Right kidney (tissue), 1 donor: ENCODE measurements around the gene PARD3B.

ENCODE experiments used
- DNase-seq: peaks from one replicate; pipeline ENCODE4 v3.0.0-alpha.2; 2016

The PARD3B gene

GRCh38 chr2:204695506-204695905 is 150.2 kb downstream of the PARD3B start:
- DNase-seq, result no peak

GRCh38 chr2:204696124-204696523 is 150.8 kb downstream of the PARD3B start:
- no peak for DNase-seq

GRCh38 chr2:204705243-204705932 is 160.1 kb downstream of the PARD3B start:
- no peak for DNase-seq

GRCh38 chr2:204706939-204707338 is 161.7 kb downstream of the PARD3B start:
- peak; percentile 15 for DNase-seq

GRCh38 chr2:204713211-204713610 is 167.9 kb downstream of the PARD3B start:
- DNase-seq, result no peak

- no peak for DNase-seq
Observed at GRCh38 chr2:204715361-204715760, 170.1 kb downstream of the PARD3B start.

- DNase-seq, result no peak
Observed at GRCh38 chr2:204717591-204717990, 172.3 kb downstream of the PARD3B start.

- no peak for DNase-seq
Observed at GRCh38 chr2:204718607-204719006, 173.3 kb downstream of the PARD3B start.

- no peak for DNase-seq
Observed at GRCh38 chr2:204720874-204721273, 175.6 kb downstream of the PARD3B start.

- no peak for DNase-seq
Observed at GRCh38 chr2:204722207-204722606, 176.9 kb downstream of the PARD3B start.

- DNase-seq, result no peak
Observed at GRCh38 chr2:204722691-204723090, 177.4 kb downstream of the PARD3B start.

GRCh38 chr2:204725693-204726360 is 180.6 kb downstream of the PARD3B start:
- no peak for DNase-seq

GRCh38 chr2:204726831-204727230 is 181.6 kb downstream of the PARD3B start:
- no peak for DNase-seq

- DNase-seq, result no peak
Observed at GRCh38 chr2:204727368-204727767, 182.1 kb downstream of the PARD3B start.

GRCh38 chr2:204730603-204731002 is 185.3 kb downstream of the PARD3B start:
- no peak for DNase-seq

- peak; percentile 19 for DNase-seq
Observed at GRCh38 chr2:204732019-204732418, 186.7 kb downstream of the PARD3B start.

GRCh38 chr2:204737296-204737695 is 192.0 kb downstream of the PARD3B start:
- no peak for DNase-seq

GRCh38 chr2:204738721-204739120 is 193.4 kb downstream of the PARD3B start:
- DNase-seq, result no peak

- no peak for DNase-seq
Observed at GRCh38 chr2:204743393-204743960, 198.2 kb downstream of the PARD3B start.

GRCh38 chr2:204744506-204744905 is 199.2 kb downstream of the PARD3B start:
- DNase-seq, result no peak

GRCh38 chr2:204748286-204748685 is 203.0 kb downstream of the PARD3B start:
- no peak for DNase-seq

- DNase-seq, result no peak
Observed at GRCh38 chr2:204749319-204749718, 204.0 kb downstream of the PARD3B start.

GRCh38 chr2:204750389-204750788 is 205.1 kb downstream of the PARD3B start:
- no peak for DNase-seq

GRCh38 chr2:204751472-204751871 is 206.2 kb downstream of the PARD3B start:
- no peak for DNase-seq
